Neural cell (in vitro differentiated cells): Measurements from ENCODE around the gene SFXN3. TPM values are rescaled to one million over a fixed set of nuclear protein-coding genes. Genes with fewer than 3 reads are reported as not detected.

Source experiments
- H2AFZ ChIP-seq: fragments of 200-600, 300-800 bp; sonication (generic), shearing (Covaris generic); 2 replicates; pipeline ENCODE4 v1.6.0; 2014; ENCODE audit warnings: low read depth, mild to moderate bottlenecking, antibody characterized with exemption, low read length, moderate library complexity
- H3F3A ChIP-seq: fragments of 200-600 bp; shearing (Covaris generic); 2 replicates; pipeline ENCODE4 v1.6.1; 2016; ENCODE audit warnings: mild to moderate bottlenecking, moderate library complexity, mixed read lengths, antibody characterized with exemption, low read length; ENCODE audit not compliant: insufficient read depth, poor library complexity, severe bottlenecking
- H3K27ac ChIP-seq: fragments of 200-600, 300-800 bp; sonication (generic), shearing (Covaris generic); 2 replicates; pipeline ENCODE4 v1.5.1; 2014; ENCODE audit warnings: mild to moderate bottlenecking, low read length, moderate library complexity
- H3K27me3 ChIP-seq: fragments of 300-800, 200-600 bp; sonication (generic), shearing (Covaris generic); 2 replicates; pipeline ENCODE4 v1.6.0; 2014; ENCODE audit warnings: mild to moderate bottlenecking, low read depth, low read length, moderate library complexity; ENCODE audit not compliant: insufficient read depth
- H3K36me3 ChIP-seq: fragments of 300-800, 200-600 bp; sonication (generic), shearing (Covaris generic); 2 replicates; pipeline ENCODE4 v1.5.1; 2014; ENCODE audit warnings: mild to moderate bottlenecking, antibody characterized with exemption, low read length, moderate library complexity; ENCODE audit not compliant: insufficient read depth
- H3K4me2 ChIP-seq: fragments of 300-800, 200-600 bp; sonication (generic), shearing (Covaris generic); 2 replicates; pipeline ENCODE4 v1.6.0; 2014; ENCODE audit warnings: mild to moderate bottlenecking, low read length
- H3K4me3 ChIP-seq: fragments of 300-800, 200-600 bp; sonication (generic), shearing (Covaris generic); 2 replicates; pipeline ENCODE4 v1.5.1; 2014; ENCODE audit warnings: mild to moderate bottlenecking, low read length, moderate library complexity
- H3K79me2 ChIP-seq: fragments of 200-600 bp; shearing (Covaris generic); replicated peaks from 2 replicates; pipeline ENCODE4 v1.6.0; 2014; ENCODE audit warnings: mild to moderate bottlenecking, low read length, moderate library complexity; ENCODE audit not compliant: insufficient read depth
- H3K9ac ChIP-seq: fragments of 300-800, 200-600 bp; sonication (generic), shearing (Covaris generic); 2 replicates; pipeline ENCODE4 v1.6.1; 2016; ENCODE audit warnings: mild to moderate bottlenecking, low read length, mixed read lengths
- H3K9me2 ChIP-seq: fragments of 200-600 bp; shearing (Covaris generic); 2 replicates; pipeline ENCODE4 v1.6.1; 2016; ENCODE audit warnings: mild to moderate bottlenecking, low read length, mixed read lengths; ENCODE audit not compliant: insufficient read depth
- H3K9me3 ChIP-seq: fragments of 200-600, 300-800 bp; sonication (generic), shearing (Covaris generic); 2 replicates; pipeline ENCODE4 v1.6.1; 2016; ENCODE audit warnings: mild to moderate bottlenecking, mixed run types, low read length, moderate library complexity, mixed read lengths
- H4K20me1 ChIP-seq: fragments of 200-600 bp; shearing (Covaris generic); 2 replicates; pipeline ENCODE4 v1.6.1; 2016; ENCODE audit warnings: mild to moderate bottlenecking, mixed run types; ENCODE audit not compliant: insufficient read depth
- EP300 ChIP-seq: fragments of 450-650 bp; conservative IDR thresholded peaks from 2 replicates; pipeline ENCODE4 v1.6.1; 2014; ENCODE audit warnings: antibody characterized with exemption, mild to moderate bottlenecking, moderate library complexity; ENCODE audit not compliant: poor library complexity, severe bottlenecking
- EZH2 ChIP-seq: fragments of 200-600, 300-800 bp; shearing (Covaris generic), sonication (generic); IDR thresholded peaks from 2 replicates; pipeline ENCODE4 v1.6.1; 2014; ENCODE audit warnings: antibody characterized with exemption, low read length, borderline replicate concordance, mild to moderate bottlenecking; ENCODE audit not compliant: insufficient read depth, poor library complexity, severe bottlenecking
- MXI1 ChIP-seq: fragments of 450-650 bp; conservative IDR thresholded peaks from 2 replicates; pipeline ENCODE4 v1.6.1; 2014; ENCODE audit warnings: antibody characterized with exemption, mild to moderate bottlenecking; ENCODE audit not compliant: poor library complexity, severe bottlenecking
- POLR2AphosphoS5 ChIP-seq: IDR thresholded peaks from 2 replicates; pipeline ENCODE4 v1.6.1; 2012
- RAD21 ChIP-seq: fragments of 450-650 bp; conservative IDR thresholded peaks from 2 replicates; pipeline ENCODE4 v1.6.1; 2014; ENCODE audit warnings: antibody characterized with exemption, mild to moderate bottlenecking, moderate library complexity
- SMC3 ChIP-seq: fragments of 450-650 bp; conservative IDR thresholded peaks from 2 replicates; pipeline ENCODE4 v1.6.1; 2014; ENCODE audit warnings: antibody characterized with exemption, mild to moderate bottlenecking, moderate library complexity; ENCODE audit not compliant: poor library complexity
- TAF1 ChIP-seq: IDR thresholded peaks from 2 replicates; pipeline ENCODE4 v1.6.1; 2012; ENCODE audit warnings: low read depth
- polyA plus RNA-seq: library from polyadenylated mRNA; depleted of rRNA; stranded (reverse); fragments of >200 nt; gene quantifications from 2 replicates; pipeline ENCODE4 v1.2.3, GENCODE V29; 2014
- TF ChIP-seq, protein P1 (sequence below): IDR thresholded peaks from 2 replicates; pipeline ENCODE4 v1.6.1; 2012; ENCODE audit warnings: borderline replicate concordance
- TF ChIP-seq, protein P2 (sequence below): fragments of 450-650 bp; IDR thresholded peaks from 2 replicates; pipeline ENCODE4 v1.5.1; 2014; ENCODE audit warnings: antibody characterized with exemption, mild to moderate bottlenecking, moderate library complexity; ENCODE audit not compliant: poor library complexity, severe bottlenecking

Gene SFXN3
- polyA plus RNA-seq, 1 donor from 2014 or later, result 52.1 TPM

DNA sequence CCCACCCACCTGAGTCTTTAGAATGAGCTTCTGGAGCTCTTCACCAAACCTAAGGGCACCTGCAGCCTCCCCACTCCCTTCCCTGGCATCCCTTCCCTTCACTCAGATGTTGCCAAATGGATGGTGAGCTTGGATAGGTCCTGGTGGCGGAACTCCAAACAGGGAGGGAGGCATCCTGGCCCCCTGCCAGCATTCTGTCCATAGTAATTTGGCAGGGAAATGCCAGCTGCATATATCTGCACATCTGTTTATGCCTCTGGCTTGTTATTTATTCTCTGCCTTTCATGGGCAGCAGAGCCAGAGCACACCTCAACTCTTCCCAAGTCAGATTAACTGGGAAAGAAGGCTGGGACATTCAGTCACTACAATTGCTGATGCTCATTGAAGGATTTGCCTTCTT is 48.8 kb downstream of the SFXN3 start:
- H3K4me2 ChIP-seq, result no peak overlapping the region
- H3F3A ChIP-seq, result no peaks in the 10 kb centered on the region
- no peaks in the 10 kb centered on the region for H3K9me3 ChIP-seq
- no peak overlapping the region for H3K4me3 ChIP-seq
- no peak overlapping the region for H3K9ac ChIP-seq
- no peaks in the 10 kb centered on the region for H3K9me2 ChIP-seq
- H4K20me1 ChIP-seq, result no peaks in the 10 kb centered on the region
- H3K36me3 ChIP-seq, result no peaks in the 10 kb centered on the region
- no peaks in the 10 kb centered on the region for H3K79me2 ChIP-seq
- H3K27me3 ChIP-seq, result peaks cover 60% of the 10 kb centered on the region
- no peak overlapping the region for H3K27ac ChIP-seq
- no peak for TF ChIP-seq EZH2
- TF ChIP-seq SMC3, result no peak
- TF ChIP-seq TAF1, result no peak
- TF ChIP-seq, protein P1, sequence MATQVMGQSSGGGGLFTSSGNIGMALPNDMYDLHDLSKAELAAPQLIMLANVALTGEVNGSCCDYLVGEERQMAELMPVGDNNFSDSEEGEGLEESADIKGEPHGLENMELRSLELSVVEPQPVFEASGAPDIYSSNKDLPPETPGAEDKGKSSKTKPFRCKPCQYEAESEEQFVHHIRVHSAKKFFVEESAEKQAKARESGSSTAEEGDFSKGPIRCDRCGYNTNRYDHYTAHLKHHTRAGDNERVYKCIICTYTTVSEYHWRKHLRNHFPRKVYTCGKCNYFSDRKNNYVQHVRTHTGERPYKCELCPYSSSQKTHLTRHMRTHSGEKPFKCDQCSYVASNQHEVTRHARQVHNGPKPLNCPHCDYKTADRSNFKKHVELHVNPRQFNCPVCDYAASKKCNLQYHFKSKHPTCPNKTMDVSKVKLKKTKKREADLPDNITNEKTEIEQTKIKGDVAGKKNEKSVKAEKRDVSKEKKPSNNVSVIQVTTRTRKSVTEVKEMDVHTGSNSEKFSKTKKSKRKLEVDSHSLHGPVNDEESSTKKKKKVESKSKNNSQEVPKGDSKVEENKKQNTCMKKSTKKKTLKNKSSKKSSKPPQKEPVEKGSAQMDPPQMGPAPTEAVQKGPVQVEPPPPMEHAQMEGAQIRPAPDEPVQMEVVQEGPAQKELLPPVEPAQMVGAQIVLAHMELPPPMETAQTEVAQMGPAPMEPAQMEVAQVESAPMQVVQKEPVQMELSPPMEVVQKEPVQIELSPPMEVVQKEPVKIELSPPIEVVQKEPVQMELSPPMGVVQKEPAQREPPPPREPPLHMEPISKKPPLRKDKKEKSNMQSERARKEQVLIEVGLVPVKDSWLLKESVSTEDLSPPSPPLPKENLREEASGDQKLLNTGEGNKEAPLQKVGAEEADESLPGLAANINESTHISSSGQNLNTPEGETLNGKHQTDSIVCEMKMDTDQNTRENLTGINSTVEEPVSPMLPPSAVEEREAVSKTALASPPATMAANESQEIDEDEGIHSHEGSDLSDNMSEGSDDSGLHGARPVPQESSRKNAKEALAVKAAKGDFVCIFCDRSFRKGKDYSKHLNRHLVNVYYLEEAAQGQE, result no peak
- TF ChIP-seq, protein P2, sequence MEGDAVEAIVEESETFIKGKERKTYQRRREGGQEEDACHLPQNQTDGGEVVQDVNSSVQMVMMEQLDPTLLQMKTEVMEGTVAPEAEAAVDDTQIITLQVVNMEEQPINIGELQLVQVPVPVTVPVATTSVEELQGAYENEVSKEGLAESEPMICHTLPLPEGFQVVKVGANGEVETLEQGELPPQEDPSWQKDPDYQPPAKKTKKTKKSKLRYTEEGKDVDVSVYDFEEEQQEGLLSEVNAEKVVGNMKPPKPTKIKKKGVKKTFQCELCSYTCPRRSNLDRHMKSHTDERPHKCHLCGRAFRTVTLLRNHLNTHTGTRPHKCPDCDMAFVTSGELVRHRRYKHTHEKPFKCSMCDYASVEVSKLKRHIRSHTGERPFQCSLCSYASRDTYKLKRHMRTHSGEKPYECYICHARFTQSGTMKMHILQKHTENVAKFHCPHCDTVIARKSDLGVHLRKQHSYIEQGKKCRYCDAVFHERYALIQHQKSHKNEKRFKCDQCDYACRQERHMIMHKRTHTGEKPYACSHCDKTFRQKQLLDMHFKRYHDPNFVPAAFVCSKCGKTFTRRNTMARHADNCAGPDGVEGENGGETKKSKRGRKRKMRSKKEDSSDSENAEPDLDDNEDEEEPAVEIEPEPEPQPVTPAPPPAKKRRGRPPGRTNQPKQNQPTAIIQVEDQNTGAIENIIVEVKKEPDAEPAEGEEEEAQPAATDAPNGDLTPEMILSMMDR, result no peak
- no peak for TF ChIP-seq POLR2AphosphoS5
- TF ChIP-seq MXI1, result no peak
- TF ChIP-seq EP300, result no peak
- TF ChIP-seq RAD21, result no peak
- H2AFZ ChIP-seq, result no peak overlapping the region

DNA sequence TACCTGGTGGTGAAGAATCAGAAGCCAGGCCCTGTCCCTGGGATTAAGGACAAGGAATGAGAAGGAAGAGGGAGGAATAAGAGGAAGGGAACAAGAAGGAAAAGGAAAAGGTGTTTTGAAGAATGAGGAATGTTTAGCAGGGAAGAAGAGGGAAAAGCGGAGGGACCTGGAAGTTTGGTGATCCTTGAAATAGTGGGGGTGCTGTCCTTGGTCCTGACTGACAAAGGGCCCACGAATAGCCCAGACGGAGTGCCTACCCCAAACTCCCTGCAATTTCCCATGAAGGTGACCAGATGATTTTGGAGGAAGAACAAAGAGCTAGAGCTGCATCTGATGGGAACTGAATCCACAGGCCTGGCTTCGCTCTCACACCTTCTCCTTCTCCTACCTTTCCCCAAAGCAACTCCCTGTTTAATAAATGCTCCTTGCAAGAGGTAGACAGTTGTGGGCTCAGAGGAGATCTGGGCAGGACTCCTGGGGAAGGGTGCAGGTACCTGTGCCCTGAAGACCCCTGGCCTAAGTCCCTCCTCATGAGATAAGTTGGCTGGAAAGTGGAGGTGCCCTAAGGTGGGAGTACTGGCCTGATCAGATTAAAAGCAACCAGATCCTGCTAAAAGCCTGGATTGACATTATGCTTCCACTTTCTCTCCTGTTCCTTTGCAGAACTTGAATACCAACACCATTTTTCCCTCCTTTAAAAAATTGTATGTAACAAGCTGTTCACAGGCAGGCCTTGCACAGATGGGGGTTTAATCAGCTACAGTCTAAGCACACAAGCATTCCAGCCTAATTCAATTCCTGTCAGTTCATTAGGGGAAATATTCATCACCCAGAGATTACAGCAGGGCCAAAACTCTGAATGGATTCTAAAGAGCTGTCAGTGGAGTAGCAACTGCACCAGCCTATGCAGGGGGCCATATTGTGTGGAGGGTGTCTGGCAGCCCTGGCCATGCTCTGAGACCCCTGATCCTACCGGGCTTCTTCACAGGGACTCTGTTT is 50.2 kb downstream of the SFXN3 start:
- H3K4me3 ChIP-seq, result no peak overlapping the region
- H4K20me1 ChIP-seq, result no peaks in the 10 kb centered on the region
- no peak overlapping the region for H2AFZ ChIP-seq
- no peak overlapping the region for H3K4me2 ChIP-seq
- no peaks in the 10 kb centered on the region for H3K79me2 ChIP-seq
- no peak overlapping the region for H3K9ac ChIP-seq
- no peak overlapping the region for H3K27ac ChIP-seq
- H3K27me3 ChIP-seq, result peaks cover 48% of the 10 kb centered on the region
- TF ChIP-seq SMC3, result no peak
- TF ChIP-seq, protein P1, result peak; percentile 30
- H3F3A ChIP-seq, result no peaks in the 10 kb centered on the region
- no peaks in the 10 kb centered on the region for H3K9me2 ChIP-seq
- no peaks in the 10 kb centered on the region for H3K36me3 ChIP-seq
- H3K9me3 ChIP-seq, result no peaks in the 10 kb centered on the region
